Right renal pelvis (tissue), 4 donors: Measurements from ENCODE around the gene SUPV3L1. TPM values are rescaled to one million over a fixed set of nuclear protein-coding genes. Genes with fewer than 3 reads are reported as not detected.
A peak's percentile ranks its signal among the peaks of the same experiment; 100 is the strongest.

ENCODE experiments used
- DNase-seq, 4 donors: peaks; one replicate each; pipeline ENCODE4 v3.0.0-alpha.2; 2013; ENCODE audit warnings: low read depth in 4 of 4, low spot score in 3 of 4, missing footprints in 1 of 4
- polyA plus RNA-seq, 4 donors: library from polyadenylated mRNA; unstranded; fragments of 120-200 nt; gene quantifications; one replicate each; pipeline ENCODE4 v1.2.1, GENCODE V29; 2013; ENCODE audit not compliant: insufficient read length in 4 of 4

SUPV3L1 gene
- polyA plus RNA-seq, 4 donors: 34.1 to 44.1 (median 36.3) TPM

- no peak for DNase-seq
Measured at GRCh38 chr10:69201045-69201444, 21.0 kb downstream of the SUPV3L1 start.

GRCh38 chr10:69202332-69202731 is 22.3 kb downstream of the SUPV3L1 start:
- DNase-seq: no peak

GRCh38 chr10:69208761-69209160 is 28.7 kb downstream of the SUPV3L1 start:
- DNase-seq: no peak

- no peak for DNase-seq
Measured at GRCh38 chr10:69209787-69210484, 29.9 kb downstream of the SUPV3L1 start.

- DNase-seq: no peak
Measured at GRCh38 chr10:69211104-69211503, 31.1 kb downstream of the SUPV3L1 start.

GRCh38 chr10:69211524-69211923 is 31.5 kb downstream of the SUPV3L1 start:
- DNase-seq: no peak

- no peak for DNase-seq
Measured at GRCh38 chr10:69213591-69214311, 33.7 kb downstream of the SUPV3L1 start.

- DNase-seq: no peak
Measured at GRCh38 chr10:69214666-69215131, 34.7 kb downstream of the SUPV3L1 start.

- DNase-seq: no peak
Measured at GRCh38 chr10:69215405-69216171, 35.6 kb downstream of the SUPV3L1 start.

GRCh38 chr10:69216577-69217118 is 36.6 kb downstream of the SUPV3L1 start:
- no peak for DNase-seq

- no peak for DNase-seq
Measured at GRCh38 chr10:69217119-69217754, 37.2 kb downstream of the SUPV3L1 start.

GRCh38 chr10:69218831-69219230 is 38.8 kb downstream of the SUPV3L1 start:
- no peak for DNase-seq

GRCh38 chr10:69220041-69220451 is 40.0 kb downstream of the SUPV3L1 start, which contains the start of gene HKDC1:
TSS of gene HKDC1 (plus strand) at chr10:69220332. CDS start at chr10:69220436, 104 bp downstream.
- peak in 2 of 4 donors; percentile 30 to 52 for DNase-seq

GRCh38 chr10:69220507-69220906 is 40.5 kb downstream of the SUPV3L1 start:
- no peak for DNase-seq

GRCh38 chr10:69222157-69223027 is 42.4 kb downstream of the SUPV3L1 start:
- peak in 1 of 4 donors; percentile 20 for DNase-seq

GRCh38 chr10:69223028-69223342 is 43.0 kb downstream of the SUPV3L1 start:
- no peak for DNase-seq

- DNase-seq: no peak
Measured at GRCh38 chr10:69224862-69225657, 45.0 kb downstream of the SUPV3L1 start.

- no peak for DNase-seq
Measured at GRCh38 chr10:69225681-69226080, 45.6 kb downstream of the SUPV3L1 start.
